Measurements from ENCODE around the gene VAPA. TPM values are rescaled to one million over a fixed set of nuclear protein-coding genes. Genes with fewer than 3 reads are reported as not detected.

Gene VAPA
- total and polyA plus RNA-seq, 2 donors (not counting 1 experiment from before 2014, with no cell fraction given), result 47.7 to 109 TPM

- no peak overlapping the region for H3K4me3 Mint-ChIP-seq
- 100% methylated on average over 5 of the region's 5 CpGs for WGBS (ENCODE audit: insufficient coverage)
- no peaks in the 10 kb centered on the region for H3K27me3 ChIP-seq (replicated peaks in 1 of 4; ENCODE audit: control extremely low read depth in 1 of 4, control insufficient read depth in 3 of 4, insufficient read depth in 4 of 4, low read length in 3 of 4)
- H3K4me1 Mint-ChIP-seq, result no peaks in the 10 kb centered on the region
- no peak overlapping the region for H3K27ac Mint-ChIP-seq
- H2AFZ ChIP-seq (ENCODE audit: insufficient read depth, low read depth, low read length, poor library complexity, severe bottlenecking), result no peak overlapping the region
- peaks cover 0 to 8% (median 0%) of the 10 kb centered on the region in 3 donors for H3K9me3 ChIP-seq (ENCODE audit: control extremely low read depth in 1 of 3, control insufficient read depth in 2 of 3, insufficient read depth in 1 of 3, low read length in 2 of 3)
- no peak overlapping the region for H3K27ac ChIP-seq (ENCODE audit: low read length in 2 of 2)
- H3K36me3 ChIP-seq (replicated peaks in 1 of 2; ENCODE audit: control extremely low read depth in 1 of 2, control insufficient read depth in 1 of 2, extremely low read depth in 1 of 2, insufficient read depth in 2 of 2, low read length in 1 of 2), result no peaks in the 10 kb centered on the region
- peaks cover 3% of the 10 kb centered on the region for H3K27me3 Mint-ChIP-seq
- no peak overlapping the region for H3K4me3 ChIP-seq (ENCODE audit: control extremely low read depth in 1 of 5, extremely low read depth in 1 of 5, insufficient read depth in 1 of 5, low read depth in 2 of 5, low read length in 4 of 5)
- no peak overlapping the region for H3K9ac ChIP-seq (ENCODE audit: low read length)
- ATAC-seq (ENCODE audit: low read depth), result no peak
- POLR2A ChIA-PET, result no interaction called here
- intact Hi-C loops (cut with micrococcal nuclease), result no loop called here
- no peaks in the 10 kb centered on the region for H3K79me2 ChIP-seq (ENCODE audit: control insufficient read depth, insufficient read depth, low read length)
- no peaks in the 10 kb centered on the region for H3K9me3 Mint-ChIP-seq (ENCODE audit: insufficient read depth)
- CTCF ChIA-PET, result interaction anchor here (1.4 to 1.6 kb wide), 3 partner anchors 10 to 50 kb away, joined by 3 to 4 read pairs (median 4); no protein-coding TSS in a partner anchor
- no peak for TF ChIP-seq EZH2 (IDR thresholded peaks at IDR 0.05; ENCODE audit: borderline replicate concordance, insufficient read depth, low read depth, low read length, poor library complexity, severe bottlenecking)
- TF ChIP-seq, protein P1, sequence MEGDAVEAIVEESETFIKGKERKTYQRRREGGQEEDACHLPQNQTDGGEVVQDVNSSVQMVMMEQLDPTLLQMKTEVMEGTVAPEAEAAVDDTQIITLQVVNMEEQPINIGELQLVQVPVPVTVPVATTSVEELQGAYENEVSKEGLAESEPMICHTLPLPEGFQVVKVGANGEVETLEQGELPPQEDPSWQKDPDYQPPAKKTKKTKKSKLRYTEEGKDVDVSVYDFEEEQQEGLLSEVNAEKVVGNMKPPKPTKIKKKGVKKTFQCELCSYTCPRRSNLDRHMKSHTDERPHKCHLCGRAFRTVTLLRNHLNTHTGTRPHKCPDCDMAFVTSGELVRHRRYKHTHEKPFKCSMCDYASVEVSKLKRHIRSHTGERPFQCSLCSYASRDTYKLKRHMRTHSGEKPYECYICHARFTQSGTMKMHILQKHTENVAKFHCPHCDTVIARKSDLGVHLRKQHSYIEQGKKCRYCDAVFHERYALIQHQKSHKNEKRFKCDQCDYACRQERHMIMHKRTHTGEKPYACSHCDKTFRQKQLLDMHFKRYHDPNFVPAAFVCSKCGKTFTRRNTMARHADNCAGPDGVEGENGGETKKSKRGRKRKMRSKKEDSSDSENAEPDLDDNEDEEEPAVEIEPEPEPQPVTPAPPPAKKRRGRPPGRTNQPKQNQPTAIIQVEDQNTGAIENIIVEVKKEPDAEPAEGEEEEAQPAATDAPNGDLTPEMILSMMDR (IDR thresholded peaks at IDR 0.05), result no peak
- no peaks in the 10 kb centered on the region for H3K4me1 ChIP-seq (ENCODE audit: control insufficient read depth in 2 of 2, insufficient read depth in 2 of 2, low read length in 2 of 2)
- no peak overlapping the region for H3K4me2 ChIP-seq (replicated peaks; ENCODE audit: low read depth, low read length, poor library complexity, severe bottlenecking)
- H4K20me1 ChIP-seq (ENCODE audit: control insufficient read depth, insufficient read depth, low read length, poor library complexity, severe bottlenecking), result no peaks in the 10 kb centered on the region
- no peak for DNase-seq
These were observed 68.9 kb downstream of the VAPA start for GRCh38 chr18:9982711-9983110.

GRCh38 chr18:9984080-9984479, 70.3 kb downstream of the VAPA start:
- Mint-ChIP-seq H3K27me3 (peaks cover 3% of the 10 kb centered on the region), H3K4me1 (no peaks in the 10 kb centered on the region), H3K4me3 (no peak overlapping the region), H3K9me3 (ENCODE audit: insufficient read depth) (no peaks in the 10 kb centered on the region), H3K27ac (no peak overlapping the region)
- POLR2A ChIA-PET, result no interaction called here
- DNase-seq (no peak), ATAC-seq (ENCODE audit: low read depth) (no peak)
- CTCF ChIA-PET, result no interaction called here
- Histone ChIP-seq H3K79me2 (ENCODE audit: control insufficient read depth, insufficient read depth, low read length) (no peaks in the 10 kb centered on the region), H4K20me1 (ENCODE audit: control insufficient read depth, insufficient read depth, low read length, poor library complexity, severe bottlenecking) (no peaks in the 10 kb centered on the region), H3K4me1 (ENCODE audit: control insufficient read depth in 2 of 2, insufficient read depth in 2 of 2, low read length in 2 of 2) (no peaks in the 10 kb centered on the region), H3K4me2 (replicated peaks; ENCODE audit: low read depth, low read length, poor library complexity, severe bottlenecking) (no peak overlapping the region), H3K9me3 (ENCODE audit: control extremely low read depth in 1 of 3, control insufficient read depth in 2 of 3, insufficient read depth in 1 of 3, low read length in 2 of 3) (peaks cover 0 to 8% (median 0%) of the 10 kb centered on the region in 3 donors), H3K36me3 (replicated peaks in 1 of 2; ENCODE audit: control extremely low read depth in 1 of 2, control insufficient read depth in 1 of 2, extremely low read depth in 1 of 2, insufficient read depth in 2 of 2, low read length in 1 of 2) (no peaks in the 10 kb centered on the region), H2AFZ (ENCODE audit: insufficient read depth, low read depth, low read length, poor library complexity, severe bottlenecking) (no peak overlapping the region), H3K9ac (ENCODE audit: low read length) (no peak overlapping the region), H3K27me3 (replicated peaks in 1 of 4; ENCODE audit: control extremely low read depth in 1 of 4, control insufficient read depth in 3 of 4, insufficient read depth in 4 of 4, low read length in 3 of 4) (no peaks in the 10 kb centered on the region), H3K27ac (ENCODE audit: low read length in 2 of 2) (no peak overlapping the region), H3K4me3 (ENCODE audit: control extremely low read depth in 1 of 5, extremely low read depth in 1 of 5, insufficient read depth in 1 of 5, low read depth in 2 of 5, low read length in 4 of 5) (no peak overlapping the region)
- intact Hi-C loops (cut with micrococcal nuclease), result no loop called here
- no peak for TF ChIP-seq EZH2 (IDR thresholded peaks at IDR 0.05; ENCODE audit: borderline replicate concordance, insufficient read depth, low read depth, low read length, poor library complexity, severe bottlenecking)
- TF ChIP-seq, protein P1 (IDR thresholded peaks at IDR 0.05), result no peak
- WGBS (ENCODE audit: insufficient coverage), result no CpG with 5 or more reads among the region's 5 CpGs

Data from B cell (primary cell).